Hepatocyte (in vitro differentiated cells): ENCODE results near the gene FAF1. TPM values are rescaled to one million over a fixed set of nuclear protein-coding genes. Genes with fewer than 3 reads are reported as not detected.

Source experiments
- DNase-seq: peaks from one replicate; pipeline ENCODE4 v3.0.0-alpha.2; 2016; ENCODE audit warnings: low spot score
- H2AFZ ChIP-seq: fragments of 200-600 bp; sonication (generic); 2 replicates; pipeline ENCODE4 v1.6.0; 2016; ENCODE audit warnings: antibody characterized with exemption, mild to moderate bottlenecking
- H3K27ac ChIP-seq: fragments of 200-600 bp; sonication (generic); 2 replicates; pipeline ENCODE4 v1.5.1; 2016; ENCODE audit warnings: mild to moderate bottlenecking
- H3K27me3 ChIP-seq: fragments of 200-600 bp; sonication (generic); 2 replicates; pipeline ENCODE4 v1.6.1; 2016
- H3K36me3 ChIP-seq: fragments of 200-600 bp; sonication (generic); replicated peaks from 2 replicates; pipeline ENCODE4 v1.5.1; 2016; ENCODE audit warnings: low read depth; ENCODE audit not compliant: insufficient read depth
- H3K4me1 ChIP-seq: fragments of 200-600 bp; sonication (generic); 2 replicates; pipeline ENCODE4 v1.5.1; 2016; ENCODE audit warnings: mild to moderate bottlenecking, moderate library complexity; ENCODE audit not compliant: insufficient read depth
- H3K4me2 ChIP-seq: fragments of 200-600 bp; sonication (generic); 2 replicates; pipeline ENCODE4 v1.6.0; 2016
- H3K4me3 ChIP-seq: fragments of 200-600 bp; sonication (generic); 2 replicates; pipeline ENCODE4 v1.5.1; 2016; ENCODE audit warnings: mild to moderate bottlenecking
- H3K79me2 ChIP-seq: fragments of 200-600 bp; sonication (generic); 2 replicates; pipeline ENCODE4 v1.6.0; 2017; ENCODE audit warnings: mild to moderate bottlenecking
- H3K9me2 ChIP-seq: fragments of 200-600 bp; sonication (generic); replicated peaks from 2 replicates; pipeline ENCODE4 v1.6.0; 2017; ENCODE audit warnings: mild to moderate bottlenecking; ENCODE audit not compliant: insufficient read depth
- H3K9me3 ChIP-seq: fragments of 200-600 bp; sonication (generic); 2 replicates; pipeline ENCODE4 v1.5.1; 2016; ENCODE audit warnings: low read depth, mild to moderate bottlenecking
- H4K20me1 ChIP-seq: fragments of 200-600 bp; sonication (generic); 2 replicates; pipeline ENCODE4 v1.6.0; 2016; ENCODE audit warnings: mild to moderate bottlenecking; ENCODE audit not compliant: insufficient read depth, poor library complexity, severe bottlenecking
- CTCF ChIP-seq: fragments of 200-600 bp; sonication (generic); IDR thresholded peaks from 2 replicates; pipeline ENCODE4 v1.5.1; 2016; ENCODE audit warnings: antibody characterized with exemption, mild to moderate bottlenecking; ENCODE audit not compliant: poor library complexity
- EZH2 ChIP-seq: fragments of 200-600 bp; sonication (generic); IDR thresholded peaks from 2 replicates; pipeline ENCODE4 v1.6.1; 2016; ENCODE audit warnings: antibody characterized with exemption, mild to moderate bottlenecking, borderline replicate concordance
- EZH2phosphoT487 ChIP-seq: fragments of 200-600 bp; sonication (generic); IDR thresholded peaks from one replicate; pipeline ENCODE4 v1.6.1; 2018; ENCODE audit warnings: antibody characterized with exemption, mild to moderate bottlenecking, low read depth, moderate library complexity; ENCODE audit not compliant: unreplicated experiment, severe bottlenecking
- WGBS: methylation state at CpG from one replicate; pipeline ENCODE4 v1.1.6; 2016; ENCODE audit warnings: low lambda C conversion rate; ENCODE audit errors: missing lambda C conversion rate; 5-methylcytosine and 5-hydroxymethylcytosine counted together
- polyA plus RNA-seq: library from polyadenylated mRNA; unstranded; fragments of >200 nt; fragmentation: Nextera tagmentation; extraction: Ambion mirVana; gene quantifications from 2 replicates; pipeline ENCODE4 v1.2.1, GENCODE V29; 2016
- total RNA-seq: library from RNA; depleted of rRNA; stranded (reverse); fragments of >200 nt; gene quantifications from 2 replicates; pipeline ENCODE4 v1.2.3, GENCODE V29; 2014

Gene FAF1
- total and polyA plus RNA-seq, 2 experiments from 2014 or later = 25.7 to 35.5 TPM

GRCh38 chr1:50968158-50968820 is 8.2 kb upstream of the FAF1 start:
- TF ChIP-seq CTCF (peak; percentile 5), EZH2phosphoT487 (no peak), EZH2 (no peak)
- peak; percentile 94 for DNase-seq
- peak overlapping the region; percentile 98 for H3K4me2 ChIP-seq
- no peaks in the 10 kb centered on the region for H3K36me3 ChIP-seq
- no peaks in the 10 kb centered on the region for H3K79me2 ChIP-seq
- no peaks in the 10 kb centered on the region for H4K20me1 ChIP-seq
- H3K27me3 ChIP-seq = peaks cover 43% of the 10 kb centered on the region
- H3K4me1 ChIP-seq = peaks cover 9% of the 10 kb centered on the region
- H3K9me2 ChIP-seq = no peaks in the 10 kb centered on the region
- no peaks in the 10 kb centered on the region for H3K9me3 ChIP-seq
- WGBS = under 1% methylated on average over 46 of the region's 70 CpGs
- peak overlapping the region; percentile 84 for H2AFZ ChIP-seq
- H3K27ac ChIP-seq = peak overlapping the region; percentile 92
- peak overlapping the region; percentile 71 for H3K4me3 ChIP-seq

GRCh38 chr1:50967416-50968157 is 7.5 kb upstream of the FAF1 start:
- Histone ChIP-seq H3K79me2 (no peaks in the 10 kb centered on the region), H3K4me3 (no peak overlapping the region), H2AFZ (peak overlapping the region; percentile 84), H3K4me1 (peaks cover 9% of the 10 kb centered on the region), H3K9me3 (no peaks in the 10 kb centered on the region), H3K27me3 (peaks cover 36% of the 10 kb centered on the region), H4K20me1 (no peaks in the 10 kb centered on the region), H3K9me2 (no peaks in the 10 kb centered on the region), H3K36me3 (no peaks in the 10 kb centered on the region), H3K4me2 (peak overlapping the region; percentile 98), H3K27ac (peak overlapping the region; percentile 92)
- TF ChIP-seq CTCF = peak; percentile 33
- TF ChIP-seq EZH2phosphoT487 = no peak
- TF ChIP-seq EZH2 = peak; percentile 43
- WGBS = 28% methylated on average over 17 of the region's 17 CpGs
- no peak for DNase-seq

GRCh38 chr1:50966991-50967390 is 6.9 kb upstream of the FAF1 start:
- no peaks in the 10 kb centered on the region for H3K9me3 ChIP-seq
- 75% methylated on average over 3 of the region's 3 CpGs for WGBS
- peaks cover 32% of the 10 kb centered on the region for H3K27me3 ChIP-seq
- H2AFZ ChIP-seq = no peak overlapping the region
- no peak for TF ChIP-seq CTCF
- TF ChIP-seq EZH2 = no peak
- TF ChIP-seq EZH2phosphoT487 = no peak
- H3K4me2 ChIP-seq = no peak overlapping the region
- H4K20me1 ChIP-seq = no peaks in the 10 kb centered on the region
- no peak for DNase-seq
- H3K9me2 ChIP-seq = no peaks in the 10 kb centered on the region
- H3K4me1 ChIP-seq = peaks cover 9% of the 10 kb centered on the region
- H3K36me3 ChIP-seq = no peaks in the 10 kb centered on the region
- H3K79me2 ChIP-seq = no peaks in the 10 kb centered on the region
- H3K4me3 ChIP-seq = no peak overlapping the region
- H3K27ac ChIP-seq = no peak overlapping the region
